HG03439 (cell line): ENCODE results near the gene RNH1.

ENCODE experiments used
- ATAC-seq: cut with Tn5 transposase; IDR thresholded peaks from one replicate; pipeline ENCODE4 v1.9.1; 2021; ENCODE audit warnings: mild to moderate bottlenecking, moderate library complexity; ENCODE audit not compliant: unreplicated experiment

Gene RNH1

GRCh38 chr11:459511-460220 lies 47.4 kb downstream of the RNH1 start:
- no peak for ATAC-seq

DNA sequence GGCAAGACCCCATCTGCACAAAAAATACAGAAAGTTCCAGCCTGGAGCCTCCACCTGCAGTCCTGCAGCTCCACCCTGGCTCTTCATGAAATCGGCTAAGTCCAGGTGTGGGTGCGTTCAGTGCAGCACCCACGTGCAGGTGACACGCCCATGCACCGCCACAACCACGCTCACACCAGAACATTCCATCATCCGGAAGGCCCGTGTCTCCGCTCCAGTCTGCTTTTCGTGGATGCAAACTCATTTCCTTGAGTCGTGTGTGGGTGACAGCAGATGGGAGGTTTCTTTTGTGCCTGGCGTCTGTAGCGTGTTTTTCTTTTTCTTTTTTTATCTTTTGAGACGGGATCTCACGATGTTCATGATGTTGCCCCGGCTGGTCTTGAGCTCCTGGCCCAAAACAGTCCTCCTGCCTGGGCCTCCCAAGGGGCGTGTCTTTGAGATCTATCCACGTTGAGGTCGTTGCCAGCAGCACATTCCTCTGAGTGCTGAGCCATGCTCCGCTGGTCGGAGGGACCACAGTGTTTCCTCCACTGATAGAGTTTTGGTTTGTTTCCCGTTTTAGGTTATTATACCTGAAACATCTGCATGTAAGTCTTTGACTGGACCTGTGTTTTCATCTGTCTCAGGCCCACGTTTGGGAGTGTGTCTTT lies 49.8 kb downstream of the RNH1 start:
- no peak for ATAC-seq

DNA sequence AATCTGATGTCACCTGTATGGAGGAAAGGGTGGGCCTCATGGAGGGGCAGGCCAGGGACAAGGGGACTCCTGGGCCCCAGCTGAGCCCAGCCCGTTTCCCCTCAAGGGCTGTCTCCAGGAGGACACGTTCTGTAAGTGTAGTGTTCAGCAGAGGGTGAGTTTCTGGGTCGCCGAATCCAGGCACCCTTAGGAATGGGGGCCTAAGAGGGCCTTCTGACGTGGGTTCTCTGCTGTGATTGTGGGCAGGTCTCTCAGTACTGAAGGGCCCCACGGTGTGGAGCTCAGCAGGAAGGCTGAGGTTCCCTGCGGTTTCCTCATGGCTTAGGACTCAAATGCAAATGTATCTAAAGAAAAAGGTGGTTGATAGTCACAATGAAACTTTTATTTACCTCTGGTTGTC lies 50.5 kb downstream of the RNH1 start:
- ATAC-seq, result no peak

DNA sequence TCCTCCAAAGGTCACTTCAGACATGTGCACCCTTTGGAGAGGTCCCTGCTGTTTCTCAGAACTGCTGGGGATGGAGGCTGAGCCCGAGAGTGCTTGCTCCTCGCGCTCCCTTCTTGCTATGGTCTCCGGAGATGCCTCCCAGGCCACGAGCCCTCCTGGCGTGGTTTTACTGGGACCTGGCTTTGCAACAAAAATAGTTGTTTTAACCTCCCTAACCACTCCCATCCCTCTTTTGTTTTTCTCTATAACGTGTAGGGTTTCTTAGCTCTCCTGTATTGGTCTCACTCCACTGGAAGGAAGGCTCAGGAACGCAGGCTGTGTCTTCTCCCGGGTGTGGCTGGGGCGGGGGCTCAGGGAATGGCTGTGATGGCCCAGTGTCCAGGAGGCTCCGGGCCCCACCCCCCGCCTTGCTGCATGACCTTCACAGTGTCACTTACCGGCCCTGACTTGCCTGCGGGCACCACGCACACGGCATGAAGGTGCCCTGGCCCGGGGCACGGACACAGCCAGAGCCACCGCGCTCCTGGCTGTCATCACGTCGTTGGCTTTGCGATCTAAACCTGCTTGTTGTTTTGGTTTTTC lies 51.4 kb downstream of the RNH1 start:
- no peak for ATAC-seq

DNA sequence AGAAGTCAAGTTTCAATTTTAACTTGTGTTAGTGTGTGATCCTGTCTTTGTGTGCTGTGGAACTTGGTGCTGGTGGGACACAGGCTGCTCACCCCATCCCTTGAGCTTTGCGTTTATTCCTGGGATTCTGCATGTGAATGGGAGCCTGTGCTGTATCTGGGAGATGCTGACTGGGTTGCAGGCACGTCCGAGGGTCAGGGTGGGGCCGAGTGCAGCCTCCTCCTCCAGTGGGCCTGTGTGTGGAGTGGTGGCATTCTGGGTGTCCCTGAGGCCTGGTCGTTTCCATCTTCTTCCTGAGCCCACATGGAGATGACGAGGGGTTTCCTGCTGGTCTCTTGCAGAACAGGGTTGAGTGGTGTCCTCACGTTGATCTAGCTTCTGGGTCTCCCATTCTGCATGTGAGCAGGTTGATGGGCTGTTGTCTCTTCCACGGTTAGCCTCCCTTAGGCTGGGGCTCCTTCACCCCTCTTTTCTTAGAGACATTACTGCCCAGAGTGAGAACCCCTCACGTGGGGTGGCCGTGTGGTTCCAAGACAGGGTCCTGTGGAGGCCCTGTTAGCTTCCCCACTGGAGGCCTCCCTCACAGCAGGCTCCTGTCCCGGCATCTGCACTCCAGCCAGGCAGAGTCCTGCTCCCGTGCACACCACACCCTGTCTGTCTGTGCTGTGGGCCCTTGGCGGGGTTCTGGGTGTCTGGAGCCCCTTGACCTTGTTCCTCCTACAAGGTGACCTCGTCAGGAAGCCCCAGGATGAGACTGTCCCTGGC lies 52.1 kb downstream of the RNH1 start:
- no peak for ATAC-seq

GRCh38 chr11:454043-454442 lies 53.0 kb downstream of the RNH1 start:
- no peak for ATAC-seq

- ATAC-seq, result no peak
Measured at GRCh38 chr11:453564-453963, 53.5 kb downstream of the RNH1 start.

- ATAC-seq, result no peak
Measured at GRCh38 chr11:452916-453527, 54.0 kb downstream of the RNH1 start.

DNA sequence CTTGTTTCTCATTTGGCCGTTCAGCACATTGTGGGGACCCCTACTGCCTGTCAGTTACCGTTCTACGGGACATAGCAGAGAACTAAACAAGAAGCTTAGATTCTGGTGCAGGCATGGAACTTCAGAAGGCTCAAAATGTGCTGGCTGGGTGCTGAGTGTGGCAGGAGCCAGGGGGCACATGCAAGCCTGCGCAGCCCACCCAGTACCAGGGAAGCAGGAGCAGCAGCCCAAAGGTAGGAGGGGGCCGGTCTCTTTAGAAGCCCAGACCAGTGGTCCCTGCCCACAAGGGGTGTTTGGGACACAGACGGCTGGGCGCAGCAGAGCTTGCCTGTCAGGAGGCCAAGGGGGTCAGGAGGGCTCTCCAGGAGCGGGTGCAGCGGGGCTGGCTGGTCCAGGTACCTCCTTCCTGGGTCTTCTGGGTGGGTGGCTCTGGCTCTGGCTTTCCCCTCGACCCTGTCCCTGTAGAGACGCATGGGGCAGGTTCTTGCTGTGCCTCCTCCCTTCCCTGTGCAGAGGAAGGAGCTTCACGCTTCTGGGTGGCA lies 54.8 kb downstream of the RNH1 start:
- ATAC-seq, result no peak

GRCh38 chr11:451738-452137 lies 55.3 kb downstream of the RNH1 start:
- ATAC-seq, result no peak

DNA sequence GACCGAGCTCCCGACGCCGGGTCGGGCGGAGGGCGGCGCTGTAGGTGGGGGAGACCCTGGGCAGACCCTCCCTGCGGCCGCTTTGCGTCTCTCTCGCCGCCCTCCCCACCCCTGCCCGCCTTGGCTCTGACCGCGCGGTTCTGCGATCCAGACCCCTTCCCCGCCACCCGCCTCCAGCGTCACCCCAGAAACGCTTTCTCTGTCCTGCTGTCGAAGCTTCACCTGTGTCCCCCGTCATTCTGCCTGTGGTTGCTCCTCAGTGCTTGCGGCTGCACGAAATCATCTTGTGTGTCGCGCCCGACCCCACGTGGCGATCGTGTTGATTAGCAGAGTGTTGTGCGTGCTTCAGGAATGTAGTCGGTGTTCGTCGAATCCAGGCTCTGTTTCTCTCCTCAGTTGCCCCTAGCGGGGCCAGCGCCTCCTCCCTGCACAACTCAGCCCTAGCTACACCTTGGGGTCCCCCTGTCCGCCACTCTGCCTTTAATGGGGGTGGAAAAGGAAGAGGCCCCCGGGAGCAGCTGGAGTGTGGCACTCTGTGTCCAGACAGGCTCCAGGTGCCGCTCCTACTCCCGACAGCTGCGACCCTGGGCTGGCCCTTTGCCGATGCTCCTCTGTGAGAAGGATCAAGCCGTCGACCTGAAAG lies 56.1 kb downstream of the RNH1 start:
- peak; percentile 13 for ATAC-seq

- peak; percentile 82 for ATAC-seq
Measured at GRCh38 chr11:449889-450808, 56.9 kb downstream of the RNH1 start, which contains the start of gene PTDSS2. Gene PTDSS2, plus strand, starts transcription at chr11:450279. Its CDS starts 177 bp downstream, at chr11:450456.

GRCh38 chr11:447923-448731 lies 58.9 kb downstream of the RNH1 start:
- ATAC-seq, result peak; percentile 42

- ATAC-seq, result no peak
Measured at GRCh38 chr11:446891-447290, 60.2 kb downstream of the RNH1 start.

DNA sequence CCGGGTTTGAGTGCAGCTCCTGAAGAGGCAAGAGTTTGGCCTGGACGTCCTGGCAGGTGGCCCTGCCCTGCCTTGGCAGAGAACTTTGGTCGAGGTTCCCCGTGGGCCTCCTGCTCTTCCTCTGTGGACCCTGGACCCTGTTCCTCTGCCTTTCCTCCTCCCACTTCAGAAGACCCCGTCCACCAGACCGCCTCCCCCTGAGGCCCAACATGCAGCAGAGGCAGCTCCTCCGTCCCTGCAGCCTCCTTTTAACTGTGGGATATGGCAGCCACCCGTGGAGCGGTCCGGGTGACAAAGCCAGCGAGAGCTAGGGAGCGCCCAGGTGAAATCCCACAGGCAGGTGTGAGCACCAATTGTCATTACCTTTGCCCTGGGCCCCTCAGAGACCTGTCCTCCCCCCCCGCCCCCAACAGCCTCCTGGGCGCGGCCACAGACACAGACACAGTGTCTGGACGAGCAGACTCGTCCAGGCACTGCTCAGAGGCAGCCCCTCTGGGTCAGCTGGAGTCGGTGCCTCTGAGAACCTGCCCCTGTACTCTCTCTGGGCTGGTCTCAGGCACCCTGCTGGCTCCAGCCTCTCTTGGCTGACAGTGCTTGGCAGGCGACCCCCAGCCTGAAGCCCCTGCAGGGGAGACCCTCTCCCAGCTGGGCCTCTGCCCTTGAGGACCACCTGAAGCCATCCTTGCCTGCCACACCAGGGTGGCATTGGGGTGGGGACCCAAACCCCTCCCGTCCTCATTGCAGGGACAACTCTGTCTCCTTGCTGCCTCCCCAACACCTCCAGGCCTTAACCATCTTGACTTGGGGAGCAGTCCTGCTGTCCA lies 61.1 kb downstream of the RNH1 start:
- no peak for ATAC-seq
